ENCODE data around the gene TUBGCP3. TPM values are rescaled to one million over a fixed set of nuclear protein-coding genes. Genes with fewer than 3 reads are reported as not detected.
"Not testable (repeated sequence)": the region's sequence is repeated elsewhere in the genome, so short reads cannot be mapped to it uniquely, and the experiment has no call there.

Gene TUBGCP3
- total and polyA plus RNA-seq, 9 of the 15 experiments (the other 6 are each of a cell fraction or from before 2014, with no cell fraction given) = 3.0 to 24.8 (median 15.2) TPM

GRCh38 chr13:112554214-112554850 is 33.6 kb downstream of the TUBGCP3 start (continued):
- TF ChIP-seq, protein P1, sequence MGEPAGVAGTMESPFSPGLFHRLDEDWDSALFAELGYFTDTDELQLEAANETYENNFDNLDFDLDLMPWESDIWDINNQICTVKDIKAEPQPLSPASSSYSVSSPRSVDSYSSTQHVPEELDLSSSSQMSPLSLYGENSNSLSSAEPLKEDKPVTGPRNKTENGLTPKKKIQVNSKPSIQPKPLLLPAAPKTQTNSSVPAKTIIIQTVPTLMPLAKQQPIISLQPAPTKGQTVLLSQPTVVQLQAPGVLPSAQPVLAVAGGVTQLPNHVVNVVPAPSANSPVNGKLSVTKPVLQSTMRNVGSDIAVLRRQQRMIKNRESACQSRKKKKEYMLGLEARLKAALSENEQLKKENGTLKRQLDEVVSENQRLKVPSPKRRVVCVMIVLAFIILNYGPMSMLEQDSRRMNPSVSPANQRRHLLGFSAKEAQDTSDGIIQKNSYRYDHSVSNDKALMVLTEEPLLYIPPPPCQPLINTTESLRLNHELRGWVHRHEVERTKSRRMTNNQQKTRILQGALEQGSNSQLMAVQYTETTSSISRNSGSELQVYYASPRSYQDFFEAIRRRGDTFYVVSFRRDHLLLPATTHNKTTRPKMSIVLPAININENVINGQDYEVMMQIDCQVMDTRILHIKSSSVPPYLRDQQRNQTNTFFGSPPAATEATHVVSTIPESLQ (CRISPR knock-in tag; IDR thresholded peaks at IDR 0.05) = no peak
- TF ChIP-seq FOXJ2 (tag; IDR thresholded peaks at IDR 0.05) (no peak), CREB1 (IDR thresholded peaks at IDR 0.05) (no peak), CREB1 (CRISPR knock-in tag; IDR thresholded peaks at IDR 0.05) (no peak), SNAPC5 (CRISPR knock-in tag; IDR thresholded peaks at IDR 0.05) (no peak), ARNT (IDR thresholded peaks at IDR 0.05) (no peak)

DNA sequence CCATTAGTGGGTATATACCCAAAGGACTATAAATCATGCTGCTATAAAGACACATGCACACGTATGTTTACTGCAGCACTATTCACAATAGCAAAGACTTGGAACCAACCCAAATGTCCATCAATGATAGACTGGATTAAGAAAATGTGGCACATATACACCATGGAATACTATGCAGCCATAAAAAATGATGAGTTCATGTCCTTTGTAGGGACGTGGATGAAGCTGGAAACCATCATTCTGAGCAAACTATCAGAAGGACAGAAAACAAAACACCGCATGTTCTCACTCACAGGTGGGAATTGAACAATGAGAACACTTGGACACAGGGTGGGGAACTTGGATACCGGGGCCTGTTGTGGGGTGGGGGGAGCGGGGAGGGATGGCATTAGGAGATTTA is 39.0 kb downstream of the TUBGCP3 start:
- peaks cover 52% of the 10 kb centered on the region; the same call in 2 of the 3 replicates for H3K36me3 ChIP-seq (ENCODE audit: control insufficient read depth, insufficient read depth, low read length)
- H3K27ac ChIP-seq (ENCODE audit: extremely low read depth, low read depth, low read length); H3K4me2 ChIP-seq (ENCODE audit: insufficient read depth, low read length); H3K79me2 ChIP-seq (ENCODE audit: control insufficient read depth, insufficient read depth, low read length); POLR2A ChIA-PET; DNase-seq (ENCODE audit: extremely low read depth in 1 of 4, low spot score in 3 of 4); CTCF ChIA-PET (ENCODE audit: low intra/inter-chr PET ratio); ATAC-seq; H3K9ac ChIP-seq (ENCODE audit: insufficient read depth in 1 of 2, low read depth in 2 of 2, low read length in 2 of 2); BruUV-seq (replicated peaks); intact Hi-C loops (cut with micrococcal nuclease); FAIRE-seq; H2AFZ ChIP-seq (ENCODE audit: low read depth, low read length); H4K20me1 ChIP-seq (replicated peaks; ENCODE audit: control insufficient read depth, insufficient read depth, low read length); H3K27me3 ChIP-seq (ENCODE audit: control insufficient read depth in 2 of 2, insufficient read depth in 2 of 2, low read length in 2 of 2); H3K9me1 ChIP-seq (ENCODE audit: control insufficient read depth, insufficient read depth, low read length); H3K4me1 ChIP-seq (replicated peaks in 1 of 2; ENCODE audit: control insufficient read depth in 2 of 2, insufficient read depth in 2 of 2, low read length in 2 of 2); H3K9me3 ChIP-seq (replicated peaks; ENCODE audit: control insufficient read depth, insufficient read depth, low read depth, low read length); H3K4me3 ChIP-seq; in situ Hi-C loops (cut with MboI): not testable (repeated sequence)
- WGBS (ENCODE audit: insufficient coverage, low coverage, missing lambda C conversion rate) = 100% methylated on average over 1 of the region's 5 CpGs
